HepG2 (cell line): ENCODE results near the gene PLLP.

Experiments used
- CTCF ChIP-seq: sonication (generic); formaldehyde crosslinking; IDR thresholded peaks from 2 replicates; pipeline ENCODE4 v1.5.0; 2020; ENCODE audit warnings: mild to moderate bottlenecking, missing genetic modification reagents, moderate library complexity
- E2F1 ChIP-seq: sonication (generic); formaldehyde crosslinking; IDR thresholded peaks from 2 replicates; pipeline ENCODE4 v1.5.0; 2020; ENCODE audit warnings: missing genetic modification reagents
- EZH2 ChIP-seq: conservative IDR thresholded peaks from 2 replicates; pipeline ENCODE4 v1.6.1; 2012; ENCODE audit warnings: mild to moderate bottlenecking, low read depth, low read length, moderate library complexity
- GATAD2A ChIP-seq: IDR thresholded peaks from 2 replicates; pipeline ENCODE4 v1.6.1; 2016
- JUNB ChIP-seq: sonication (generic); formaldehyde crosslinking; IDR thresholded peaks from 2 replicates; pipeline ENCODE4 v1.8.0; 2022; ENCODE audit warnings: missing genetic modification reagents, mild to moderate bottlenecking, borderline replicate concordance
- MAFK ChIP-seq, 2 experiments: IDR thresholded peaks in 1 of 2; conservative IDR thresholded peaks in 1 of 2; 2 replicates each; pipeline ENCODE4 v1.6.1; 2011; ENCODE audit warnings: improper control_type of control experiment in 2 of 2, low read length in 2 of 2
- NR2C2 ChIP-seq: sonication (generic); formaldehyde crosslinking; IDR thresholded peaks from 2 replicates; pipeline ENCODE4 v1.4.0; 2020; ENCODE audit warnings: missing genetic modification reagents, mild to moderate bottlenecking, moderate library complexity, borderline replicate concordance
- POLR2AphosphoS5 ChIP-seq: IDR thresholded peaks from 2 replicates; pipeline ENCODE4 v1.6.1; 2012; ENCODE audit warnings: low read depth, low read length
- SRSF9 ChIP-seq: fragments of 200-400 bp; formaldehyde crosslinking; IDR thresholded peaks from 2 replicates; pipeline ENCODE4 v1.6.1; 2018; ENCODE audit warnings: borderline replicate concordance, mild to moderate bottlenecking, low read depth, low read length; ENCODE audit not compliant: insufficient read depth, poor library complexity, severe bottlenecking
- ZFP41 ChIP-seq: sonication (generic); formaldehyde crosslinking; IDR thresholded peaks from 2 replicates; pipeline ENCODE4 v1.4.0; 2020; ENCODE audit warnings: mild to moderate bottlenecking, missing genetic modification reagents, borderline replicate concordance
- ZNF609 ChIP-seq: sonication (generic); formaldehyde crosslinking; IDR thresholded peaks from 2 replicates; pipeline ENCODE4 v1.4.0; 2020; ENCODE audit warnings: mild to moderate bottlenecking, missing genetic modification reagents, borderline replicate concordance
- ZNF616 ChIP-seq: sonication (generic); formaldehyde crosslinking; IDR thresholded peaks from 2 replicates; pipeline ENCODE4 v1.5.0; 2020; ENCODE audit warnings: low read depth, mild to moderate bottlenecking, missing genetic modification reagents
- ZNF629 ChIP-seq: sonication (generic); formaldehyde crosslinking; conservative IDR thresholded peaks from 2 replicates; pipeline ENCODE4 v1.5.0; 2020; ENCODE audit warnings: missing genetic modification reagents
- ZNF788 ChIP-seq: sonication (generic); formaldehyde crosslinking; IDR thresholded peaks from 2 replicates; pipeline ENCODE4 v1.5.0; 2020; ENCODE audit warnings: mild to moderate bottlenecking, missing genetic modification reagents, borderline replicate concordance

GRCh38 chr16:57281791-57282190, 2.7 kb downstream of the PLLP start:
- TF ChIP-seq ZFP41 (no peak), ZNF616 (CRISPR knock-in tag) (no peak), POLR2AphosphoS5 (no peak), MAFK (conservative IDR thresholded peaks at IDR 0.05 in 1 of 2, IDR thresholded peaks at IDR 0.05 in 1 of 2; ENCODE audit: low read length in 2 of 2) (no peak), JUNB (CRISPR knock-in tag) (no peak), EZH2 (no peak), E2F1 (CRISPR knock-in tag) (no peak), GATAD2A (CRISPR knock-in tag) (no peak), SRSF9 (no peak), CTCF (CRISPR knock-in tag) (no peak), ZNF629 (CRISPR knock-in tag) (peak; percentile 81), ZNF609 (CRISPR knock-in tag) (no peak), ZNF788 (CRISPR knock-in tag) (no peak), NR2C2 (CRISPR knock-in tag) (no peak)
